Measurements from ENCODE around the gene SIGLEC11.

Gene SIGLEC11

GRCh38 chr19:50003254-50003788, 42.3 kb upstream of the SIGLEC11 start:
- DNase-seq (ENCODE audit: extremely low read depth, insufficient read length), result no peak
- H3K36me3 ChIP-seq (ENCODE audit: control insufficient read depth, insufficient read depth, low read length), result peaks cover 37% of the 10 kb centered on the region
- TF ChIP-seq CTCF (IDR thresholded peaks at IDR 0.05; ENCODE audit: insufficient read depth, low read length, poor library complexity, severe bottlenecking), result no peak
- no peak overlapping the region for H3K4me3 ChIP-seq (replicated peaks; ENCODE audit: low read depth, low read length)
- H3K27me3 ChIP-seq (replicated peaks; ENCODE audit: control insufficient read depth, insufficient read depth, low read length), result no peaks in the 10 kb centered on the region

- DNase-seq (ENCODE audit: extremely low read depth, insufficient read length), result no peak
Measured at GRCh38 chr19:50002386-50002960, 41.5 kb upstream of the SIGLEC11 start.

GRCh38 chr19:50001775-50002174, 40.8 kb upstream of the SIGLEC11 start:
- no peak for TF ChIP-seq CTCF (IDR thresholded peaks at IDR 0.05; ENCODE audit: insufficient read depth, low read length, poor library complexity, severe bottlenecking)
- Histone ChIP-seq H3K36me3 (ENCODE audit: control insufficient read depth, insufficient read depth, low read length) (peaks cover 28% of the 10 kb centered on the region), H3K4me3 (replicated peaks; ENCODE audit: low read depth, low read length) (no peak overlapping the region), H3K27me3 (replicated peaks; ENCODE audit: control insufficient read depth, insufficient read depth, low read length) (no peaks in the 10 kb centered on the region)
- no peak for DNase-seq (ENCODE audit: extremely low read depth, insufficient read length)

More at GRCh38 chr19:50002386-50002960, 41.5 kb upstream of the SIGLEC11 start:
- H3K36me3 ChIP-seq (ENCODE audit: control insufficient read depth, insufficient read depth, low read length), result peaks cover 34% of the 10 kb centered on the region
- H3K4me3 ChIP-seq (replicated peaks; ENCODE audit: low read depth, low read length), result no peak overlapping the region
- no peak for TF ChIP-seq CTCF (IDR thresholded peaks at IDR 0.05; ENCODE audit: insufficient read depth, low read length, poor library complexity, severe bottlenecking)
- H3K27me3 ChIP-seq (replicated peaks; ENCODE audit: control insufficient read depth, insufficient read depth, low read length), result no peaks in the 10 kb centered on the region

GRCh38 chr19:50000841-50001557, 40.0 kb upstream of the SIGLEC11 start:
- TF ChIP-seq CTCF (IDR thresholded peaks at IDR 0.05; ENCODE audit: insufficient read depth, low read length, poor library complexity, severe bottlenecking), result no peak
- H3K27me3 ChIP-seq (replicated peaks; ENCODE audit: control insufficient read depth, insufficient read depth, low read length), result no peaks in the 10 kb centered on the region
- H3K36me3 ChIP-seq (ENCODE audit: control insufficient read depth, insufficient read depth, low read length), result peaks cover 27% of the 10 kb centered on the region
- DNase-seq (ENCODE audit: extremely low read depth, insufficient read length), result no peak
- no peak overlapping the region for H3K4me3 ChIP-seq (replicated peaks; ENCODE audit: low read depth, low read length)

- no peak for TF ChIP-seq CTCF (IDR thresholded peaks at IDR 0.05; ENCODE audit: insufficient read depth, low read length, poor library complexity, severe bottlenecking)
- DNase-seq (ENCODE audit: extremely low read depth, insufficient read length), result no peak
- no peak overlapping the region for H3K4me3 ChIP-seq (replicated peaks; ENCODE audit: low read depth, low read length)
- H3K27me3 ChIP-seq (replicated peaks; ENCODE audit: control insufficient read depth, insufficient read depth, low read length), result no peaks in the 10 kb centered on the region
- H3K36me3 ChIP-seq (ENCODE audit: control insufficient read depth, insufficient read depth, low read length), result peaks cover 30% of the 10 kb centered on the region
Measured at GRCh38 chr19:50000038-50000840, 39.3 kb upstream of the SIGLEC11 start.
